Testis (tissue), 3 donors: ENCODE measurements around the gene ENTR1. TPM values are rescaled to one million over a fixed set of nuclear protein-coding genes. Genes with fewer than 3 reads are reported as not detected.

Experiments
- DNase-seq: peaks from one replicate; pipeline ENCODE4 v3.0.0-alpha.2; 2019
- H3K27ac ChIP-seq, 2 donors: fragments of 200-600 bp; sonication (generic); one replicate each; pipeline ENCODE4 v1.5.1; 2019
- H3K27me3 ChIP-seq: fragments of 200-600 bp; sonication (generic); one replicate; pipeline ENCODE4 v1.5.1; 2019
- H3K36me3 ChIP-seq: fragments of 200-600 bp; sonication (generic); one replicate; pipeline ENCODE4 v1.5.1; 2017; ENCODE audit warnings: low read depth; ENCODE audit errors: missing control alignments
- H3K4me1 ChIP-seq: fragments of 200-600 bp; sonication (generic); one replicate; pipeline ENCODE4 v1.5.1; 2019
- H3K4me3 ChIP-seq, 2 donors: fragments of 200-600 bp; sonication (generic); one replicate each; pipeline ENCODE4 v1.5.1; 2017 to 2019
- H3K9me3 ChIP-seq: fragments of 200-600 bp; sonication (generic); one replicate; pipeline ENCODE4 v1.5.1; 2017
- POLR2A ChIP-seq: fragments of 450-650 bp; IDR thresholded peaks from one replicate; pipeline ENCODE4 v1.6.1; 2017; ENCODE audit warnings: antibody characterized with exemption, mild to moderate bottlenecking, moderate library complexity
- WGBS, 2 donors: methylation state at CpG; one replicate each; pipeline ENCODE4 v1.1.5; 2018; 5-methylcytosine and 5-hydroxymethylcytosine counted together
- intact Hi-C: fragments of 100-400 bp; cut with DNase I; formaldehyde crosslinking; loops from one replicate; pipeline ENCODE4 v1.15.1; 2023; ENCODE audit warnings: low total_unique reads
- polyA plus RNA-seq: library from polyadenylated mRNA; stranded (reverse); fragments of 350-450 nt; fragmentation: Illumina TruSeq; extraction: RNeasy Lipid Tissue Mini Kit (QIAGEN cat#74804); gene quantifications from one replicate; pipeline ENCODE4 v1.2.3, GENCODE V29; 2014; ENCODE audit warnings: low read depth, low replicate concordance; ENCODE audit not compliant: insufficient read depth
- total RNA-seq, 2 donors: library from RNA; depleted of rRNA; stranded (reverse); fragments of >200 nt; gene quantifications; one replicate each; pipeline ENCODE4 v1.2.3, GENCODE V29; 2016
- TF ChIP-seq, protein P1 (sequence below), 3 experiments: fragments of 450-650 bp in 2 of 3; fragments of 200-600 bp in 1 of 3; sonication (generic) in 1 of 3; IDR thresholded peaks; one replicate each; pipeline ENCODE4 v1.5.1; 2016 to 2019; ENCODE audit warnings: antibody characterized with exemption in 3 of 3, mild to moderate bottlenecking in 2 of 3, moderate library complexity in 1 of 3

The ENTR1 gene
- total and polyA plus RNA-seq, 3 donors from 2014 or later = 61.7 to 69.1 (median 64.3) TPM

DNA sequence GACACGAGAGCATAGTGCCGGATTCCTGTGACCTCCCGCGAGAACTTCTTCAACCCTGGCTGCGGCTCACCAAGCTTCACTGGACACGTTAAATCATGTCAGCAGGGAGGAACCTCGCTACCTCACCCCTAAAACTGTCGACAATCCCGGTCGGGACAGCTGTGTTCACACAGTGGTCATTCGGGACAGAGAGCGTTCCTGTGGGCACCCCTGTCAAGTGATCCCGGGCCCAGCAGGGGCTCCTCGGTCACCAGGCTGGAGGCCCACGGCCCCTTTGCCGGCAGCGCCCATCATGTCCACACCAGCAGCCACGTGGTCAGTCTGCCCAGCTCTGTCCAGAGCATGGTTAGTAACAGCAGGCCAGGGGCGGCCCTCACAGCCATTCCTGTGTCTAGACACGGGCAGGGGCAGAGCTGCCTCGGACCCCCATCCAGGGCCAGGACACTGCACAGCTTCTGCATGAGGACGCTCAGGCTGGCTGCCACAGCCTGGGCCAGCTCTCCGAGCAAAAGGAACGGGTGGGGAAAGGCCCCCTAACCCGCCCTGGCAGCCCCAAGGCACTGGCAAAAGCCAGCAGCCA, 25.7 kb upstream of the ENTR1 start:
- H3K27ac ChIP-seq = no peak overlapping the region
- H3K4me1 ChIP-seq = peaks cover 32% of the 10 kb centered on the region
- TF ChIP-seq POLR2A = no peak
- TF ChIP-seq, protein P1, sequence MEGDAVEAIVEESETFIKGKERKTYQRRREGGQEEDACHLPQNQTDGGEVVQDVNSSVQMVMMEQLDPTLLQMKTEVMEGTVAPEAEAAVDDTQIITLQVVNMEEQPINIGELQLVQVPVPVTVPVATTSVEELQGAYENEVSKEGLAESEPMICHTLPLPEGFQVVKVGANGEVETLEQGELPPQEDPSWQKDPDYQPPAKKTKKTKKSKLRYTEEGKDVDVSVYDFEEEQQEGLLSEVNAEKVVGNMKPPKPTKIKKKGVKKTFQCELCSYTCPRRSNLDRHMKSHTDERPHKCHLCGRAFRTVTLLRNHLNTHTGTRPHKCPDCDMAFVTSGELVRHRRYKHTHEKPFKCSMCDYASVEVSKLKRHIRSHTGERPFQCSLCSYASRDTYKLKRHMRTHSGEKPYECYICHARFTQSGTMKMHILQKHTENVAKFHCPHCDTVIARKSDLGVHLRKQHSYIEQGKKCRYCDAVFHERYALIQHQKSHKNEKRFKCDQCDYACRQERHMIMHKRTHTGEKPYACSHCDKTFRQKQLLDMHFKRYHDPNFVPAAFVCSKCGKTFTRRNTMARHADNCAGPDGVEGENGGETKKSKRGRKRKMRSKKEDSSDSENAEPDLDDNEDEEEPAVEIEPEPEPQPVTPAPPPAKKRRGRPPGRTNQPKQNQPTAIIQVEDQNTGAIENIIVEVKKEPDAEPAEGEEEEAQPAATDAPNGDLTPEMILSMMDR (IDR thresholded peaks at IDR 0.05) = no peak
- intact Hi-C loops = no loop called here
- H3K36me3 ChIP-seq = peaks cover 2% of the 10 kb centered on the region
- no peak for DNase-seq
- H3K9me3 ChIP-seq = no peaks in the 10 kb centered on the region
- no peaks in the 10 kb centered on the region for H3K27me3 ChIP-seq
- WGBS, 2 donors = 87 to 90% methylated on average over 10 to 25 of the region's 25 CpGs
- no peak overlapping the region for H3K4me3 ChIP-seq

DNA sequence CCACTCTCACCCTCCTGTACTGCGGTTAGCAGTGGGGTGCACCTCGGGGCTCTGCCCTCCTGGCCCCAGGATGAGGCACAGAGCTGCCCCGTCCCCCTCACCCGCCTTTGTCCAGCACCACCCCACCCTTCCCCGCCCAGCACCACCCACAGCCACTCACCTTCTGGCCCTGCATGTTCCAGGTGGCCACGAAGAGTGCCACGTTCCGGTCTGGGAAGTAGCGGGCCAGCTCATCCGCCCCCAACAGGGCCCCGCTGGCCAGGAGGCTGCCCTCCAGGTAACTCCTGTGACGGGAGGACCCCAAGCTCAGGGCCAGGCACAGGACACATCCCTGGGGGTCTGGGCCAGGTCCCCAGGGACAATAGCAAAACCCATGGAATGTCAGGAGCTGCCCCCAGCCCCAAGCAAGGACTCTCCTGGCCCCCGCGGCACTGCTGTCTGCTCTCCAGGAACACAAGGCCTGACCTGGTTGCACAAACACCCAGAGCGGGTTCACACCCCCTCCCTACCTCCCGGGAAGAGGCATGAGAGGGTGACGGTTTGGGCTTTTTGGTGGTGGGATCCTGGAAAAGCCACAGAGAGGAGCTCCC, 24.3 kb upstream of the ENTR1 start:
- Histone ChIP-seq H3K4me1 (peaks cover 18% of the 10 kb centered on the region), H3K4me3 (no peak overlapping the region), H3K9me3 (no peaks in the 10 kb centered on the region), H3K27me3 (no peaks in the 10 kb centered on the region), H3K36me3 (no peaks in the 10 kb centered on the region), H3K27ac (no peak overlapping the region)
- intact Hi-C loops = no loop called here
- 79 to 91% methylated on average over 9 to 16 of the region's 17 CpGs for WGBS, 2 donors
- DNase-seq = no peak
- TF ChIP-seq, protein P1 (IDR thresholded peaks at IDR 0.05) = no peak
- no peak for TF ChIP-seq POLR2A

DNA sequence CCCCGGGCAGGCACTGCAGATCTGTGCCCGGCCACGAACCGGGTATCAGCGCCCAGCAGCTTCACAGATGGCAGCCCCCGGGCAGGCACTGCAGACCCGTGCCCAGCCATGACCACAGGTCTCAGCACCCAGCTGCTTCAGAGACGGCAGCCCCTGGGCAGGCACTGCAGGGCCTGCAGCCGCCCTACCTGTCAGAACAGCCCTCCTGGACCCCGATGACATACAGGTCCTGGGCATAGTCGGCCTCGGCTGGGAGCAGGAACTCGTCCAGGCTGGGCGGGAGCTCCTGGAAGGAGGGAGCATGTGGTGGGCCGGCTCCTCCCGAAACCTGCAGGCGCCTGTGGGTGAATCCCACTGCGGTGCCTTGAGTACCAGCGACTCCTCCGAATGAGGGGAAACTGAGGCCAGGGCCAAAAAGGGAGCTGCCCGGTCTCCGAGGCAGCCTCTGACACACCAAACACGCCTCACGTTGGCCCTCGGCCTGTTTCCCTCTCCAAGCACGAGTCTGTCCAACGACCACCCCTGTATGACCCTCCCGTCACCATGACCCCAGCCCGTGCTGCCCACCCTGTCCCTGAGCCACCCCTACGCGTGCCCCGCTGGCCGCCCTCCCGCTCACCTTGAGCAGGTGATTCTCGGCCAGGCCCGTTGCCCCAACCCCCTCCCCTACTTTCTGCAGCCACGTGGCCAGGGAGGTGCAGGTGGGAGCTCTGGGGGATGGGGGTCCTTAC, 23.6 kb upstream of the ENTR1 start:
- Histone ChIP-seq H3K27ac (no peak overlapping the region), H3K9me3 (no peaks in the 10 kb centered on the region), H3K4me1 (peaks cover 18% of the 10 kb centered on the region), H3K36me3 (no peaks in the 10 kb centered on the region), H3K27me3 (no peaks in the 10 kb centered on the region), H3K4me3 (no peak overlapping the region)
- no peak for TF ChIP-seq POLR2A
- TF ChIP-seq, protein P1 (IDR thresholded peaks at IDR 0.05) = no peak
- no peak for DNase-seq
- intact Hi-C loops = no loop called here
- WGBS, 2 donors = 82 to 91% methylated on average over 12 to 37 of the region's 37 CpGs

DNA sequence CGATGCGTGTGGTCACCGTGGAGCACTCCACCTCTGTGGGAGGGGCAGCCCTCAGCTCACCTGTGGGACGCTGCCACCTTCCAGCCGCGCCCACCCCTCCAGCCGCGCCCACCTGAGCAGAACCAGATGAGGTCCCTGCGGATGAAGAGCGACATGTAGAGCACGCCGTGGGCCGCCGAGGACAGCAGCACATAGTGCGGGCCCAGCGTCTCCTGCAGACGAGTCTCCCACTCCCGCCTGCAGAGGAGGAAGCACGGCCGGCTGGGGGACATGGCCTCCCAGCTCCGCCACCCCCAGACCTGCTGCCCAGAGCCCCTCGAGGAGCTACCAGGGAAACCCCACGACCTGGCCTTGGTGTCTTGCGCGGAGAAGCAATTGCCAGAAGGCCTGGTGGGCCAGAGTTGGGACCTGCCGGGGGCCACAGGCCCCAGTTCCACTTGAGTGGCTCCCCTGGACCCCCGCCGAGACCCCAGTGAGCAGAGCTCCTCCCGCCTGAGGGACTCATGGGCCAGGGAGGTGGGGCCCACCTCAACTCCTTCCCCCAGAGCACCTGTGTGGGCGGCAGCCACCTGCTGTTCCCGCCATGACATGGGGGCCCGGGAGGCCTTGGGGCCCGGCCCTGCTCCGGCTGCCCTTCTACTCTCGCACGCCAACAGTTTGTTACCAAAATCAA, 22.8 kb upstream of the ENTR1 start:
- WGBS, 2 donors = 91 to 92% methylated on average over 20 to 36 of the region's 36 CpGs
- TF ChIP-seq POLR2A = no peak
- TF ChIP-seq, protein P1 (IDR thresholded peaks at IDR 0.05) = no peak
- no peaks in the 10 kb centered on the region for H3K27me3 ChIP-seq
- H3K4me1 ChIP-seq = peaks cover 13% of the 10 kb centered on the region
- H3K36me3 ChIP-seq = no peaks in the 10 kb centered on the region
- no peak overlapping the region for H3K27ac ChIP-seq
- DNase-seq = no peak
- intact Hi-C loops = no loop called here
- no peak overlapping the region for H3K4me3 ChIP-seq
- H3K9me3 ChIP-seq = no peaks in the 10 kb centered on the region
